Measurements from ENCODE around the gene LTB4R.

Gene LTB4R

DNA sequence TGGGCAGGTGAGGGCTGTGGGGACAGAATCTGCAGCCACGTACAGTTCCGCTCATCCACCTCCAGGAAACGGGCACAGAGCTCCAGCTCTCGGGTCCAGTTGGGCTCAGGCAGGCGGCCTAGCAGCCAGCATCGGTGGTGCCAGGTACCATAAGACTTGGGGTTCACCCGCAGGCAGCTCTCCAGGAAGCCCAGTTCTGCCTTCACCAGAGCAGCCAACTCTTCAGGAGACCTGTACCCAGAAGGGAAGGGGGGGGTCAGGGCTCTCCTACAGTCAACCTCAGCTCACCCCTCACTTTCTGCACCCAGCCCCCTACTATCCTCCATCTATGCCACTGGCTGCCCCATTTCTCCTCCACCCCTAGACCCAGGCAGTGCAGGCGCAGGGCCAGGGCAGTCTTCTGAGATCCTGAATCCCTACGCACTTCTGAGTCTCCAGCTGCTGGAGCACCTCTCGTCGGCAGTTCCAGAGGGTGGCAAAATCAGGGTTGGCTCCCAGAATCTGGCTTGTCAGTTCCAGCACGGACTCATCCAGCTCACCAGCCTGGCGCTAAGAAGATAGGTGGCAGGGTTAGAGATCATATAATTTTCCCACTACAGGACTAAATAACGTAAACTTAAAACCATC, 41.3 kb upstream of the LTB4R start:
- Histone ChIP-seq H3K36me3 (ENCODE audit: control insufficient read depth, insufficient read depth, low read length) (no peaks in the 10 kb centered on the region), H3K4me1 (peaks cover 11% of the 10 kb centered on the region), H3K9ac (no peak overlapping the region), H3K4me3 (ENCODE audit: low read depth, low read length) (no peak overlapping the region), H3K79me2 (peaks cover 1% of the 10 kb centered on the region), H3K9me3 (ENCODE audit: control insufficient read depth, low read length) (no peaks in the 10 kb centered on the region), H3K27me3 (ENCODE audit: control insufficient read depth, insufficient read depth, low read length) (no peaks in the 10 kb centered on the region), H2AFZ (no peak overlapping the region), H3K27ac (peak overlapping the region; percentile 93), H3K4me2 (ENCODE audit: low read length) (no peak overlapping the region)
- TF ChIP-seq, protein P1, sequence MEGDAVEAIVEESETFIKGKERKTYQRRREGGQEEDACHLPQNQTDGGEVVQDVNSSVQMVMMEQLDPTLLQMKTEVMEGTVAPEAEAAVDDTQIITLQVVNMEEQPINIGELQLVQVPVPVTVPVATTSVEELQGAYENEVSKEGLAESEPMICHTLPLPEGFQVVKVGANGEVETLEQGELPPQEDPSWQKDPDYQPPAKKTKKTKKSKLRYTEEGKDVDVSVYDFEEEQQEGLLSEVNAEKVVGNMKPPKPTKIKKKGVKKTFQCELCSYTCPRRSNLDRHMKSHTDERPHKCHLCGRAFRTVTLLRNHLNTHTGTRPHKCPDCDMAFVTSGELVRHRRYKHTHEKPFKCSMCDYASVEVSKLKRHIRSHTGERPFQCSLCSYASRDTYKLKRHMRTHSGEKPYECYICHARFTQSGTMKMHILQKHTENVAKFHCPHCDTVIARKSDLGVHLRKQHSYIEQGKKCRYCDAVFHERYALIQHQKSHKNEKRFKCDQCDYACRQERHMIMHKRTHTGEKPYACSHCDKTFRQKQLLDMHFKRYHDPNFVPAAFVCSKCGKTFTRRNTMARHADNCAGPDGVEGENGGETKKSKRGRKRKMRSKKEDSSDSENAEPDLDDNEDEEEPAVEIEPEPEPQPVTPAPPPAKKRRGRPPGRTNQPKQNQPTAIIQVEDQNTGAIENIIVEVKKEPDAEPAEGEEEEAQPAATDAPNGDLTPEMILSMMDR (IDR thresholded peaks at IDR 0.05) = no peak

DNA sequence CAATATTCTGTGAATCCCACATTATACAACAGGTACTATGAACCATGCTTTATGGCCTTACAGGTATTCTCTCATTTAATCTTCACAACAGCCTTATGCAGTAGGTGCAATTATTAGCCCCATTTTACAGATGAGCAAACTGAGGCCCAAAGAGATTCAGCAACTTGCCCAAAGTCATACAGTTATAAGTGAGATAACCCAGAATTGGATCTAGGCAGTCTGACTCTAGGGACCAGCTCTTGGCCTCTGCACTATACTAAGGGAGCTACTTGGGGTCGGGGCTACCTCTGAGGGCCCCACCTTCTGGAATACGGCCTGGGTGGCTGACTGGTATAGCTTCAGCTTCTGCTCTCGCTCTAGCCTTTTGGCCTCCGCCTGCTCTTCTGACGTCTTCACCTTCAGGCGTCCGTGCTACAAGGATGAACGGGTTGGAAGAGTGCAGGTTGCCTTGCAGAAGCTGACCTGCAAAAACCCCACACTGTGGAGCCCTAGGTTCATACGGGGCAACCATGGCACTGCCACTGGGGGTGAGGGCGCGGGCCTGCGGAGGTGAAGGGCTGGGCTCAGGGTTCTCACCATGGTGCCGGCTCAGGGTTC, 40.7 kb upstream of the LTB4R start:
- H3K27ac ChIP-seq = peak overlapping the region; percentile 93
- peak overlapping the region; percentile 73 for H3K9ac ChIP-seq
- H3K27me3 ChIP-seq (ENCODE audit: control insufficient read depth, insufficient read depth, low read length) = no peaks in the 10 kb centered on the region
- H3K4me3 ChIP-seq (ENCODE audit: low read depth, low read length) = peak overlapping the region; percentile 99
- H3K79me2 ChIP-seq = peaks cover 7% of the 10 kb centered on the region
- peak overlapping the region; percentile 95 for H3K4me2 ChIP-seq (ENCODE audit: low read length)
- H3K4me1 ChIP-seq = peaks cover 11% of the 10 kb centered on the region
- peak overlapping the region; percentile 98 for H2AFZ ChIP-seq
- TF ChIP-seq, protein P1 (IDR thresholded peaks at IDR 0.05) = no peak
- no peaks in the 10 kb centered on the region for H3K36me3 ChIP-seq (ENCODE audit: control insufficient read depth, insufficient read depth, low read length)
- no peaks in the 10 kb centered on the region for H3K9me3 ChIP-seq (ENCODE audit: control insufficient read depth, low read length)

DNA sequence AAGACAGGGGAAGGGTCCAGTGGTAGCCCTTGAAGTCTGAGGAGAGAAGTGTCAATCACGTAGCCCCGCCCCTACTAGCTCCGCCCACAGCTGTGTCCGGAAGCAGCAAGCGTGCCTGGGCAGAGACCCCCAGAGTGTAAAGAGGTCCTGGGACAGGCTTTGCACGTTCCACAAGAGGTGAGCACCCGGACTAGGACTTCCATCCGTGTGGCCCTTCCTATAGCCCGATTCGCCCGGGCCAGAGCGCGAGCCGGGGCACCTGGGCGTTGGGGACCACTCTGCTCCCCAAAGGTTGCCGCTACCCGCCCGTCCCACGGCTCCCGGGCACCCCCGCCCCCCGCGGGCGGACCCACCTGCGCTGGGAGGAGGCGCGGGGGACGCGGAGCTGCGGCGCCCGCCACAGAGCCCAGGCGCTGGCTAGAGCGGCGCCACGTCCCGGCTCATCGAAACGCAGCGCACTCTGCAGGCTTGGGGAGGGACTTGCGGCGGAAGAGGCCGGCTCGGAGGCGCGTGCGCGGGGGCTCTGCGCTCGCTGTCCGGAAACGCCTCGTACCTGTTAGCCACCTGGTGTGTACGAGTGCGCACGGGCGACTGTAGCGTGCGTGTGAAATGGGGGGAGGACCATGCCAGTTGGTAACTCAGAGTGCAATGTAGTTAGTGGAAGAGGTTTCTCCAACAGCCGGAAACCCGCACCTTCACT, 40.0 kb upstream of the LTB4R start, which contains the start of gene RABGGTA:
RABGGTA (minus strand) TSS at position 464 of the 700 bp plus-strand sequence. CDS start 482 bp downstream, outside the sequence.
- peaks cover 11% of the 10 kb centered on the region for H3K4me1 ChIP-seq
- TF ChIP-seq, protein P1 (IDR thresholded peaks at IDR 0.05) = peak; percentile 83

GRCh38 chr14:24271834-24272263, 39.5 kb upstream of the LTB4R start:
- no peaks in the 10 kb centered on the region for H3K36me3 ChIP-seq (ENCODE audit: control insufficient read depth, insufficient read depth, low read length)
- TF ChIP-seq, protein P1 (IDR thresholded peaks at IDR 0.05) = no peak
- H3K4me1 ChIP-seq = peaks cover 11% of the 10 kb centered on the region

More for the DNA sequence above, 40.0 kb upstream of the LTB4R start, which contains the start of gene RABGGTA:
- Histone ChIP-seq H3K4me3 (ENCODE audit: low read depth, low read length) (peak within 1 kb of the TSS; percentile 99), H3K36me3 (ENCODE audit: control insufficient read depth, insufficient read depth, low read length) (no peaks in the 10 kb centered on the region), H3K27me3 (ENCODE audit: control insufficient read depth, insufficient read depth, low read length) (no peaks in the 10 kb centered on the region), H3K9me3 (ENCODE audit: control insufficient read depth, low read length) (no peaks in the 10 kb centered on the region), H3K9ac (peak within 1 kb of the TSS; percentile 73), H3K27ac (peak within 1 kb of the TSS; percentile 93), H3K4me2 (ENCODE audit: low read length) (peak within 1 kb of the TSS; percentile 95), H3K79me2 (peaks cover 8% of the 10 kb centered on the region), H2AFZ (peak within 1 kb of the TSS; percentile 98)

More at GRCh38 chr14:24271834-24272263, 39.5 kb upstream of the LTB4R start:
- Histone ChIP-seq H3K27ac (peak overlapping the region; percentile 93), H3K9ac (no peak overlapping the region), H3K27me3 (ENCODE audit: control insufficient read depth, insufficient read depth, low read length) (no peaks in the 10 kb centered on the region), H3K4me2 (ENCODE audit: low read length) (peak overlapping the region; percentile 95), H3K9me3 (ENCODE audit: control insufficient read depth, low read length) (no peaks in the 10 kb centered on the region), H2AFZ (peak overlapping the region; percentile 98), H3K4me3 (ENCODE audit: low read depth, low read length) (peak overlapping the region; percentile 99), H3K79me2 (peaks cover 8% of the 10 kb centered on the region)

Data from parathyroid adenoma (tissue), 2 donors.